Measurements from ENCODE around the gene TNK1.

DNA sequence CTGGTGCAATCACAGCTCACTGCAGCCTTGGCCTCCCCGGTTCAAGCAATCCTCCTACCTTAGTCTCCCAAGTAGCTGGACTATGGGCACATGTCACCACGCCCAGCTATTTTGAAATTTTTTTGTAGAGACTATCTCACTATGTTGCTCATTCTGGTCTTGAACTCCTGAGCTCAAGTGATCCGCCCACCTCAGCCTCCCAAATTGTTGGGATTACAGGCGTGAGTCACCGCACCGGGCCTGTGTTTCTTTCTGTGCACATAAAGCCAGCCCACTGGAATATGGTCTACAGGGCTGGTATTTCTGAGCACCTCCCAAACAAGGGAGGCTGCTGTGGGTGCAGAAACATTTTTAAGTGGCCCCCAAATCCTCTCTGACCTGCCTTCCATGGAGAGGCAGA lies 17.6 kb upstream of the TNK1 start:
- TF ChIP-seq, protein P1, sequence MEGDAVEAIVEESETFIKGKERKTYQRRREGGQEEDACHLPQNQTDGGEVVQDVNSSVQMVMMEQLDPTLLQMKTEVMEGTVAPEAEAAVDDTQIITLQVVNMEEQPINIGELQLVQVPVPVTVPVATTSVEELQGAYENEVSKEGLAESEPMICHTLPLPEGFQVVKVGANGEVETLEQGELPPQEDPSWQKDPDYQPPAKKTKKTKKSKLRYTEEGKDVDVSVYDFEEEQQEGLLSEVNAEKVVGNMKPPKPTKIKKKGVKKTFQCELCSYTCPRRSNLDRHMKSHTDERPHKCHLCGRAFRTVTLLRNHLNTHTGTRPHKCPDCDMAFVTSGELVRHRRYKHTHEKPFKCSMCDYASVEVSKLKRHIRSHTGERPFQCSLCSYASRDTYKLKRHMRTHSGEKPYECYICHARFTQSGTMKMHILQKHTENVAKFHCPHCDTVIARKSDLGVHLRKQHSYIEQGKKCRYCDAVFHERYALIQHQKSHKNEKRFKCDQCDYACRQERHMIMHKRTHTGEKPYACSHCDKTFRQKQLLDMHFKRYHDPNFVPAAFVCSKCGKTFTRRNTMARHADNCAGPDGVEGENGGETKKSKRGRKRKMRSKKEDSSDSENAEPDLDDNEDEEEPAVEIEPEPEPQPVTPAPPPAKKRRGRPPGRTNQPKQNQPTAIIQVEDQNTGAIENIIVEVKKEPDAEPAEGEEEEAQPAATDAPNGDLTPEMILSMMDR (IDR thresholded peaks at IDR 0.05) = no peak
- no peak for TF ChIP-seq POLR2A (IDR thresholded peaks at IDR 0.05)

Measured in testis (tissue), 2 donors.